WTC11 (cell line): ENCODE results near the gene SFI1. TPM values are rescaled to one million over a fixed set of nuclear protein-coding genes. Genes with fewer than 3 reads are reported as not detected.

Experiments used
- ATAC-seq: fragments of 200-7000 bp; cut with Tn5 transposase; 2 replicates; pipeline ENCODE4 v1.10.0; 2021; ENCODE audit warnings: mild to moderate bottlenecking, moderate library complexity
- CTCF ChIA-PET: fragments of 300-600 bp; sonication (Branson Sonifier 250); formaldehyde crosslinking; loops from one replicate; lab custom pipeline; 2021; ENCODE audit warnings: antibody characterized with exemption; lab: Charles Lee
- POLR2A ChIA-PET: fragments of 350-600 bp; sonication (Branson Sonifier 250); formaldehyde crosslinking; loops from one replicate; lab custom pipeline; 2021; ENCODE audit warnings: antibody characterized with exemption; lab: Charles Lee
- DNase-seq: peaks from one replicate; pipeline ENCODE4 v3.0.0; 2021; ENCODE audit warnings: low spot score
- H3K27ac Mint-ChIP-seq: 2 replicates; pipeline ENCODE4 v1.8.0; 2021; ENCODE audit warnings: mixed read lengths
- H3K27me3 Mint-ChIP-seq: 2 replicates; pipeline ENCODE4 v1.8.0; 2021; ENCODE audit warnings: low read depth, mild to moderate bottlenecking, moderate library complexity, mixed read lengths
- H3K36me3 Mint-ChIP-seq: 2 replicates; pipeline ENCODE4 v1.8.0; 2021; ENCODE audit warnings: mixed read lengths
- H3K4me1 Mint-ChIP-seq: 2 replicates; pipeline ENCODE4 v1.8.0; 2022; ENCODE audit warnings: mixed read lengths
- H3K4me3 Mint-ChIP-seq: 2 replicates; pipeline ENCODE4 v1.8.0; 2021; ENCODE audit warnings: mild to moderate bottlenecking, moderate library complexity, mixed read lengths
- H3K9me3 Mint-ChIP-seq: 2 replicates; pipeline ENCODE4 v1.8.0; 2021; ENCODE audit warnings: mixed read lengths
- CREB1 ChIP-seq: sonication (generic); formaldehyde crosslinking; IDR thresholded peaks from 2 replicates; pipeline ENCODE4 v1.8.0; 2023; ENCODE audit warnings: mild to moderate bottlenecking, missing genetic modification reagents
- CTCF ChIP-seq: fragments of 200-600 bp; IDR thresholded peaks from 2 replicates; pipeline ENCODE4 v1.8.0; 2022; ENCODE audit warnings: antibody characterized with exemption
- E2F1 ChIP-seq: sonication (generic); formaldehyde crosslinking; IDR thresholded peaks from 2 replicates; pipeline ENCODE4 v1.8.0; 2022; ENCODE audit warnings: mild to moderate bottlenecking, missing genetic modification reagents
- ESRRA ChIP-seq: sonication (generic); formaldehyde crosslinking; IDR thresholded peaks from 2 replicates; pipeline ENCODE4 v1.8.1; 2022; ENCODE audit warnings: mild to moderate bottlenecking, missing genetic modification reagents, borderline replicate concordance
- JUN ChIP-seq: sonication (generic); formaldehyde crosslinking; IDR thresholded peaks from 2 replicates; pipeline ENCODE4 v1.8.0; 2023; ENCODE audit warnings: mild to moderate bottlenecking, missing genetic modification reagents
- MLX ChIP-seq: sonication (generic); formaldehyde crosslinking; IDR thresholded peaks from 2 replicates; pipeline ENCODE4 v1.8.1; 2023; ENCODE audit warnings: mild to moderate bottlenecking, missing genetic modification reagents, moderate library complexity
- NR1H2 ChIP-seq: sonication (generic); formaldehyde crosslinking; IDR thresholded peaks from 2 replicates; pipeline ENCODE4 v1.9.0; 2021; ENCODE audit warnings: mild to moderate bottlenecking, moderate library complexity, missing genetic modification reagents
- TCF7 ChIP-seq: sonication (generic); formaldehyde crosslinking; IDR thresholded peaks from 2 replicates; pipeline ENCODE4 v1.8.0; 2022; ENCODE audit warnings: mild to moderate bottlenecking, low read depth, missing genetic modification reagents, moderate library complexity
- ZMAT4 ChIP-seq: fragments of 250-450 bp; sonication (Bioruptor Pico); IDR thresholded peaks from 2 replicates; pipeline ENCODE4 v1.9.0; 2021; ENCODE audit warnings: mild to moderate bottlenecking
- ZNF423 ChIP-seq: fragments of 250-450 bp; sonication (Bioruptor Pico); IDR thresholded peaks from 2 replicates; pipeline ENCODE4 v2.1.2; 2022; ENCODE audit warnings: mild to moderate bottlenecking, moderate library complexity
- ZSCAN18 ChIP-seq: fragments of 250-450 bp; sonication (Bioruptor Pico); IDR thresholded peaks from 2 replicates; pipeline ENCODE4 v2.1.2; 2022; ENCODE audit warnings: mild to moderate bottlenecking, moderate library complexity
- total RNA-seq: library from RNA; stranded (reverse); gene quantifications from 3 replicates; pipeline ENCODE4 v1.2.3, GENCODE V29; 2021
- TF ChIP-seq, protein P1 (sequence below): sonication (generic); formaldehyde crosslinking; IDR thresholded peaks from 2 replicates; pipeline ENCODE4 v1.8.1; 2022; ENCODE audit warnings: low read depth, mild to moderate bottlenecking, moderate library complexity, missing genetic modification reagents, borderline replicate concordance
- TF ChIP-seq, protein P2 (sequence below): sonication (generic); formaldehyde crosslinking; conservative IDR thresholded peaks from 2 replicates; pipeline ENCODE4 v1.8.1; 2022; ENCODE audit warnings: mild to moderate bottlenecking, missing genetic modification reagents
- TF ChIP-seq, protein P3 (sequence below): sonication (generic); formaldehyde crosslinking; IDR thresholded peaks from 2 replicates; pipeline ENCODE4 v1.8.1; 2022; ENCODE audit warnings: mild to moderate bottlenecking, moderate library complexity, missing genetic modification reagents
- TF ChIP-seq, protein P4 (sequence below): sonication (generic); formaldehyde crosslinking; IDR thresholded peaks from 2 replicates; pipeline ENCODE4 v1.8.1; 2023; ENCODE audit warnings: mild to moderate bottlenecking, missing genetic modification reagents
- TF ChIP-seq, protein P5 (sequence below): sonication (generic); formaldehyde crosslinking; IDR thresholded peaks from 2 replicates; pipeline ENCODE4 v1.8.1; 2022; ENCODE audit warnings: missing genetic modification reagents, borderline replicate concordance

SFI1 gene
- total RNA-seq, 1 experiment from 2014 or later = 43.6 TPM

GRCh38 chr22:31501738-31502137 lies 5.4 kb downstream of the SFI1 start:
- no peak overlapping the region for H3K4me3 Mint-ChIP-seq
- TF ChIP-seq ESRRA (no peak), E2F1 (CRISPR knock-in tag) (no peak), CREB1 (CRISPR knock-in tag) (no peak), CTCF (no peak), MLX (no peak), ZNF423 (CRISPR knock-in tag) (no peak), NR1H2 (CRISPR knock-in tag) (no peak)
- TF ChIP-seq, protein P1, sequence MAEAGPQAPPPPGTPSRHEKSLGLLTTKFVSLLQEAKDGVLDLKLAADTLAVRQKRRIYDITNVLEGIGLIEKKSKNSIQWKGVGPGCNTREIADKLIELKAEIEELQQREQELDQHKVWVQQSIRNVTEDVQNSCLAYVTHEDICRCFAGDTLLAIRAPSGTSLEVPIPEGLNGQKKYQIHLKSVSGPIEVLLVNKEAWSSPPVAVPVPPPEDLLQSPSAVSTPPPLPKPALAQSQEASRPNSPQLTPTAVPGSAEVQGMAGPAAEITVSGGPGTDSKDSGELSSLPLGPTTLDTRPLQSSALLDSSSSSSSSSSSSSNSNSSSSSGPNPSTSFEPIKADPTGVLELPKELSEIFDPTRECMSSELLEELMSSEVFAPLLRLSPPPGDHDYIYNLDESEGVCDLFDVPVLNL (CRISPR knock-in tag) = no peak
- no peak for ATAC-seq

GRCh38 chr22:31503211-31503964 lies 7.1 kb downstream of the SFI1 start:
- no peak overlapping the region for H3K4me3 Mint-ChIP-seq
- DNase-seq = no peak
- peaks cover 7% of the 10 kb centered on the region; the same call in 1 of the 2 replicates for H3K36me3 Mint-ChIP-seq
- H3K9me3 Mint-ChIP-seq = peaks cover 9% of the 10 kb centered on the region
- ChIA-PET CTCF (interaction anchor here (0.6 to 0.7 kb wide), 4 partner anchors 51 to 1112 kb away, joined by 3 to 5 read pairs (median 3); no protein-coding TSS in a partner anchor), POLR2A (interaction anchor here (0.7 kb wide), 1 partner anchor 63 kb away, joined by 7 read pairs; no protein-coding TSS in a partner anchor)
- H3K4me1 Mint-ChIP-seq = peaks cover 10% of the 10 kb centered on the region
- no peak for ATAC-seq
- H3K27ac Mint-ChIP-seq = no peak overlapping the region
- H3K27me3 Mint-ChIP-seq = no peaks in the 10 kb centered on the region
- no peak for TF ChIP-seq TCF7 (CRISPR knock-in tag)
- no peak for TF ChIP-seq ZMAT4 (CRISPR knock-in tag)
- TF ChIP-seq ZSCAN18 (CRISPR knock-in tag) = no peak
- no peak for TF ChIP-seq JUN (CRISPR knock-in tag)
- TF ChIP-seq, protein P2, sequence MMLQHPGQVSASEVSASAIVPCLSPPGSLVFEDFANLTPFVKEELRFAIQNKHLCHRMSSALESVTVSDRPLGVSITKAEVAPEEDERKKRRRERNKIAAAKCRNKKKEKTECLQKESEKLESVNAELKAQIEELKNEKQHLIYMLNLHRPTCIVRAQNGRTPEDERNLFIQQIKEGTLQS = no peak
- TF ChIP-seq, protein P3, sequence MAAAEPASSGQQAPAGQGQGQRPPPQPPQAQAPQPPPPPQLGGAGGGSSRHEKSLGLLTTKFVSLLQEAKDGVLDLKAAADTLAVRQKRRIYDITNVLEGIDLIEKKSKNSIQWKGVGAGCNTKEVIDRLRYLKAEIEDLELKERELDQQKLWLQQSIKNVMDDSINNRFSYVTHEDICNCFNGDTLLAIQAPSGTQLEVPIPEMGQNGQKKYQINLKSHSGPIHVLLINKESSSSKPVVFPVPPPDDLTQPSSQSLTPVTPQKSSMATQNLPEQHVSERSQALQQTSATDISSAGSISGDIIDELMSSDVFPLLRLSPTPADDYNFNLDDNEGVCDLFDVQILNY (CRISPR knock-in tag) = no peak
- TF ChIP-seq, protein P4, sequence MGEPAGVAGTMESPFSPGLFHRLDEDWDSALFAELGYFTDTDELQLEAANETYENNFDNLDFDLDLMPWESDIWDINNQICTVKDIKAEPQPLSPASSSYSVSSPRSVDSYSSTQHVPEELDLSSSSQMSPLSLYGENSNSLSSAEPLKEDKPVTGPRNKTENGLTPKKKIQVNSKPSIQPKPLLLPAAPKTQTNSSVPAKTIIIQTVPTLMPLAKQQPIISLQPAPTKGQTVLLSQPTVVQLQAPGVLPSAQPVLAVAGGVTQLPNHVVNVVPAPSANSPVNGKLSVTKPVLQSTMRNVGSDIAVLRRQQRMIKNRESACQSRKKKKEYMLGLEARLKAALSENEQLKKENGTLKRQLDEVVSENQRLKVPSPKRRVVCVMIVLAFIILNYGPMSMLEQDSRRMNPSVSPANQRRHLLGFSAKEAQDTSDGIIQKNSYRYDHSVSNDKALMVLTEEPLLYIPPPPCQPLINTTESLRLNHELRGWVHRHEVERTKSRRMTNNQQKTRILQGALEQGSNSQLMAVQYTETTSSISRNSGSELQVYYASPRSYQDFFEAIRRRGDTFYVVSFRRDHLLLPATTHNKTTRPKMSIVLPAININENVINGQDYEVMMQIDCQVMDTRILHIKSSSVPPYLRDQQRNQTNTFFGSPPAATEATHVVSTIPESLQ = no peak
- TF ChIP-seq, protein P5, sequence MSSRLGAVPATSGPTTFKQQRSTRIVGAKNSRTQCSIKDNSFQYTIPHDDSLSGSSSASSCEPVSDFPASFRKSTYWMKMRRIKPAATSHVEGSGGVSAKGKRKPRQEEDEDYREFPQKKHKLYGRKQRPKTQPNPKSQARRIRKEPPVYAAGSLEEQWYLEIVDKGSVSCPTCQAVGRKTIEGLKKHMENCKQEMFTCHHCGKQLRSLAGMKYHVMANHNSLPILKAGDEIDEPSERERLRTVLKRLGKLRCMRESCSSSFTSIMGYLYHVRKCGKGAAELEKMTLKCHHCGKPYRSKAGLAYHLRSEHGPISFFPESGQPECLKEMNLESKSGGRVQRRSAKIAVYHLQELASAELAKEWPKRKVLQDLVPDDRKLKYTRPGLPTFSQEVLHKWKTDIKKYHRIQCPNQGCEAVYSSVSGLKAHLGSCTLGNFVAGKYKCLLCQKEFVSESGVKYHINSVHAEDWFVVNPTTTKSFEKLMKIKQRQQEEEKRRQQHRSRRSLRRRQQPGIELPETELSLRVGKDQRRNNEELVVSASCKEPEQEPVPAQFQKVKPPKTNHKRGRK (CRISPR knock-in tag) = no peak

More at GRCh38 chr22:31501738-31502137, 5.4 kb downstream of the SFI1 start:
- Mint-ChIP-seq H3K9me3 (peaks cover 6% of the 10 kb centered on the region), H3K27me3 (peaks cover 9% of the 10 kb centered on the region), H3K36me3 (peaks cover 8% of the 10 kb centered on the region), H3K4me1 (peaks cover 18% of the 10 kb centered on the region), H3K27ac (no peak overlapping the region)
- POLR2A ChIA-PET = no interaction called here
- CTCF ChIA-PET = no interaction called here
- no peak for DNase-seq
